Tibial artery (tissue), 4 donors: ENCODE data around the gene ENTPD6.
A peak's percentile ranks its signal among the peaks of the same experiment; 100 is the strongest.

Source experiments
- DNase-seq, 2 donors: peaks; one replicate each; pipeline ENCODE4 v3.0.0-alpha.2; 2019
- H3K27ac ChIP-seq, 2 donors: fragments of 200-600 bp; sonication (generic) in 1 of 2; 1 replicate in 1 of 2; 2 replicates in 1 of 2; pipeline ENCODE4 v1.5.1; 2018 to 2019; ENCODE audit warnings: mild to moderate bottlenecking in 1 of 2
- H3K27me3 ChIP-seq, 2 donors: fragments of 200-600 bp; sonication (generic) in 1 of 2; one replicate each; pipeline versions ENCODE4 v1.5.1 to v1.6.0; 2016 to 2019
- H3K36me3 ChIP-seq, 3 donors: fragments of 200-600 bp; sonication (generic) in 2 of 3; one replicate each; pipeline ENCODE4 v1.5.1; 2016 to 2019; ENCODE audit warnings: mild to moderate bottlenecking in 2 of 3
- H3K4me1 ChIP-seq, 4 donors: fragments of 200-600 bp; sonication (generic) in 2 of 4; 1 replicate in 3 of 4; 2 replicates in 1 of 4; pipeline ENCODE4 v1.5.1; 2016 to 2019
- H3K4me3 ChIP-seq, 2 donors: fragments of 200-600 bp; sonication (generic) in 1 of 2; 1 replicate in 1 of 2; 2 replicates in 1 of 2; pipeline ENCODE4 v1.5.1; 2018 to 2019; ENCODE audit warnings: mild to moderate bottlenecking in 2 of 2
- H3K9me3 ChIP-seq, 3 donors: fragments of 200-600 bp; sonication (generic) in 1 of 3; one replicate each; pipeline ENCODE4 v1.5.1; 2016 to 2019
- intact Hi-C: fragments of 100-400 bp; cut with DNase I; formaldehyde crosslinking; loops from one replicate; pipeline ENCODE4 v1.15.0; 2023; ENCODE audit warnings: low total_unique reads
- TF ChIP-seq, protein P1 (sequence below), 2 experiments: fragments of 200-600 bp in 1 of 2; fragments of 450-650 bp in 1 of 2; IDR thresholded peaks; one replicate each; pipeline ENCODE4 v1.5.1; 2017 to 2019; ENCODE audit warnings: antibody characterized with exemption in 2 of 2, mild to moderate bottlenecking in 1 of 2, moderate library complexity in 1 of 2

Gene ENTPD6

DNA sequence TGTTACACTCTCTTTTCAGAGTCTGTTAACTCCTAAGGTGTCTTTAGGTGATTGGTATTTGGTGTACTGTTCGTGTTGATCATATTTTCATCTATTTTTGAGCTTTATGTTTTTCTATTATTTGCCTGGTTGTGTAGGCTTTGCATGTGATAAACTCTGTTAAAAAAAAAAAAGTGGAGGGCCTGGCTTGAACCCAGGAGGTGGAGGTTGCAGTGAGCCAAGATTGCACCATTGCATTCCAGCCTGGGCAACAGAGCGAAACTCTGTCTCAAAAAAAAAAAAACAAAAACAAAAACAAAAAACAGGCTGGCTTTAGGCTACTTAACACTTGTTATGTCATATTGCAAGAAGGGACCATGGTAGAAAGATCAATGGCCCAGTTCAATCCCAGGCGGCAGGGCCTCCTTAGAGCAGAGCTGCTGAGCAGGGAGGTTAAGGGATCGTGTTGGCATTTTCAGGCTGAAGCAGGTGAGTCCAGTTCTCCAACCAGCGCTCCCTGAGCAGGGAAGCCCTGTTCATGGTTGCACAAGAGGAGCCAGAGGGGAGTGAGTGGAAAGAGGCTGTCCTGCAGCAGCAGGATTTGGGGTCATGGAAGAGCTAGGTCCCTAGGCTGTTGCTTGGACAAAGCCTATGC is 60.8 kb downstream of the ENTPD6 start:
- Histone ChIP-seq H3K36me3 (peaks cover 22 to 26% (median 24%) of the 10 kb centered on the region in 3 donors), H3K27ac (peak overlapping the region; percentile 53 to 57), H3K4me3 (no peak overlapping the region), H3K4me1 (peaks cover 4 to 71% (median 54%) of the 10 kb centered on the region in 4 donors), H3K27me3 (no peaks in the 10 kb centered on the region), H3K9me3 (no peaks in the 10 kb centered on the region)
- intact Hi-C loops = loop anchor here (10.0 kb wide), 1 partner anchor 262 kb away; the partner anchor contains the start of gene APMAP
- peak in 1 of 2 donors; percentile 62 for DNase-seq
- TF ChIP-seq, protein P1, sequence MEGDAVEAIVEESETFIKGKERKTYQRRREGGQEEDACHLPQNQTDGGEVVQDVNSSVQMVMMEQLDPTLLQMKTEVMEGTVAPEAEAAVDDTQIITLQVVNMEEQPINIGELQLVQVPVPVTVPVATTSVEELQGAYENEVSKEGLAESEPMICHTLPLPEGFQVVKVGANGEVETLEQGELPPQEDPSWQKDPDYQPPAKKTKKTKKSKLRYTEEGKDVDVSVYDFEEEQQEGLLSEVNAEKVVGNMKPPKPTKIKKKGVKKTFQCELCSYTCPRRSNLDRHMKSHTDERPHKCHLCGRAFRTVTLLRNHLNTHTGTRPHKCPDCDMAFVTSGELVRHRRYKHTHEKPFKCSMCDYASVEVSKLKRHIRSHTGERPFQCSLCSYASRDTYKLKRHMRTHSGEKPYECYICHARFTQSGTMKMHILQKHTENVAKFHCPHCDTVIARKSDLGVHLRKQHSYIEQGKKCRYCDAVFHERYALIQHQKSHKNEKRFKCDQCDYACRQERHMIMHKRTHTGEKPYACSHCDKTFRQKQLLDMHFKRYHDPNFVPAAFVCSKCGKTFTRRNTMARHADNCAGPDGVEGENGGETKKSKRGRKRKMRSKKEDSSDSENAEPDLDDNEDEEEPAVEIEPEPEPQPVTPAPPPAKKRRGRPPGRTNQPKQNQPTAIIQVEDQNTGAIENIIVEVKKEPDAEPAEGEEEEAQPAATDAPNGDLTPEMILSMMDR (IDR thresholded peaks at IDR 0.05) = no peak

DNA sequence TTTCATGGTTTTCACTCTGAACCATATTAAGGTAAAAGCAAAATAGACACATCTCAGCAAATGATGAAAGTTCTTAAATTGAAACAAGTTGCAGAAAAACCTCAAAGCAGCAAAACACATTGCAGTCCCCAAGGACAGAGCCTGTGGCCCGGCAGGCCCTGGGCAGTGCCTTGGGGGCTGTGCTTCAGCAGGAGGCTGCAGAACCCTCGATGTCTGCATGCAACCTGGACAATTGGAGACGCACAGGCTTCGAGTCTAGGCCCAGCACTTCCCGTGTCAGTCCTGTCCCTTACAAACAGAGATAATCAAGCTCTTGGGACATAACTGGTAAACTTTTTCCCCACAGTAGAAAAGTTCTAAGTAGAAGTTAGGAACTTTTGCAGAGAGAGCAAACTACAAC is 61.6 kb downstream of the ENTPD6 start:
- Histone ChIP-seq H3K27ac (peak overlapping the region in 1 of 2 donors; percentile 3), H3K4me1 (peaks cover 4 to 63% (median 48%) of the 10 kb centered on the region in 4 donors), H3K36me3 (peaks cover 28 to 31% (median 29%) of the 10 kb centered on the region in 3 donors), H3K27me3 (no peaks in the 10 kb centered on the region), H3K9me3 (no peaks in the 10 kb centered on the region), H3K4me3 (no peak overlapping the region)
- intact Hi-C loops = loop anchor here (10.0 kb wide), 1 partner anchor 262 kb away; the partner anchor contains the start of gene APMAP
- no peak for DNase-seq
- TF ChIP-seq, protein P1 (IDR thresholded peaks at IDR 0.05) = no peak

DNA sequence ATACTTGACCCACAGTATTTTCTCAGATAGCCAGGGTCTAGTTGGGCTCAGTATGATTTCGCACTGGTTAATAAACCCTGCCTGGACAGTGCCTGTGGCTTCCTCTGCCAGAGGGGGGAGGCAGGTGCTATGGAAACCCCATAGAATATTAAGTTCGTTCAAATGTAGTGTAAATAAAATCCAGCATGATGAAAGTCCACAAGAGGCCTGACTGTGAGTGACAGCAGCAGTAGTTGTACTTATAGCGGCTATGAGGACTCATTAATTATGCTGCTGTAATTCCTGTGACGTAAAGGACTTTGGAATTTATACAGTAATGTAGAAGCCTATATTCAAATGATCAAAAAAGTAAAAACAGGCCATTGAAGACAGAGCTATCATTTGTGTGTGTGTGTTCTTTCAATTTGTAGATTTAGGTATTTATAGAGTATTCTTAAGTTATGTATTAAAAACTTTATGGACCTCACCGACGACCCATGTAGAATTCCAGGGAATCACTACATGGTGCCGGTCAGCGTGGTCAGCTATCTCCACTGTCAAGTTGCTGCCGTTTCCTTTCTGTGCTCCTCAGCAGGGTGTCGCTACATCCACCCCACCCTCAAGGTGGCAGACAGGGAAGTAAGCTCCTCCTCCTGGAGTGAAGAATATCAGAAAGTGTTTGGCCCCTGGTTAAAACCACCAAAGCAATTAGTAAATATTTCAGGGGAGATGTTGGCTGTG is 62.4 kb downstream of the ENTPD6 start:
- intact Hi-C loops = loop anchor here (10.0 kb wide), 1 partner anchor 263 kb away; the partner anchor contains the start of gene APMAP
- peaks cover 28 to 31% (median 29%) of the 10 kb centered on the region in 3 donors for H3K36me3 ChIP-seq
- H3K9me3 ChIP-seq = no peaks in the 10 kb centered on the region
- H3K27me3 ChIP-seq = no peaks in the 10 kb centered on the region
- H3K4me3 ChIP-seq = no peak overlapping the region
- DNase-seq = no peak
- TF ChIP-seq, protein P1 (IDR thresholded peaks at IDR 0.05) = no peak
- H3K27ac ChIP-seq = no peak overlapping the region
- H3K4me1 ChIP-seq = peaks cover under 1 to 55% (median 40%) of the 10 kb centered on the region in 4 donors

DNA sequence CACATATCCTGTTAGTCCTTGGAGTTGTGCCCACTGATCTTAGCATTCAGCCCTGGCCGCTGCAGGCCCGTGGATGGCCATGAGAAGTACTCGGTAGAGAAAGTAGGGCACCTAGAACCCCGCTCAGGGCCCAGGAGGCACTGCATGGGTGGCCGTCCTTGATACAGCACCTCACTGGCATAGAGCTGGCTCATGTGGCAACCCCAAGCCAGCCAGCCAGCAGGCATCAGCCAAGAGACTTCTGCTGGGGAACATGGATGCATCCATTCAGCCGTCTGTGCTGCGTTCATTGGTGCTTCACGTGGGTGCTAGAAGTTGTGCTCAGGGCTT is 62.9 kb downstream of the ENTPD6 start:
- Histone ChIP-seq H3K4me3 (no peak overlapping the region), H3K27me3 (no peaks in the 10 kb centered on the region), H3K36me3 (peaks cover 28 to 31% (median 29%) of the 10 kb centered on the region in 3 donors), H3K27ac (no peak overlapping the region), H3K9me3 (no peaks in the 10 kb centered on the region), H3K4me1 (peaks cover 0 to 50% (median 37%) of the 10 kb centered on the region in 4 donors)
- TF ChIP-seq, protein P1 (IDR thresholded peaks at IDR 0.05) = no peak
- peak in 1 of 2 donors; percentile 6 for DNase-seq
- intact Hi-C loops = loop anchor here (10.0 kb wide), 1 partner anchor 264 kb away; the partner anchor contains the start of gene APMAP

DNA sequence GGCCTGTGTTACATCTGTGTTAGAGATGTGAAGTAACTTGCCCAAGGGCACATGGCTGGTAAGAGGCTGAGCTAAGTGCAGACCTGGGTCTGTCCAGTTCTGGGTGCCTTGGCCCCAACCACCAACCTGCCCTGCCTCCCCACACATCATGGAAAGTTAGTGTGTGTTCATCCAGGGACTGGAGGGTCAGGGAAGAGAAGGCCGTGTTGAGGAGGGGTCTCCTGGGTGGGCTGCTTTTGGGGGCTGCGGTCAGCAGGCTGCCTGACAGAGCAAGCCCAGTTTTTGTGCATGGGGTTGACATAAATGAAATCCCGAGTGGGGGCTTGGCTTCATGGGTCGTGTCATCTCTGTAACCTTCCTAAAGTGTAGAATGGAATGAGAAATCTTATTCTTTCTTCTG is 63.3 kb downstream of the ENTPD6 start:
- no peak overlapping the region for H3K4me3 ChIP-seq
- no peaks in the 10 kb centered on the region for H3K9me3 ChIP-seq
- no peak for DNase-seq
- TF ChIP-seq, protein P1 (IDR thresholded peaks at IDR 0.05) = no peak
- peaks cover 0 to 48% (median 35%) of the 10 kb centered on the region in 4 donors for H3K4me1 ChIP-seq
- intact Hi-C loops = loop anchor here (10.0 kb wide), 1 partner anchor 264 kb away; the partner anchor contains the start of gene APMAP
- no peaks in the 10 kb centered on the region for H3K27me3 ChIP-seq
- no peak overlapping the region for H3K27ac ChIP-seq
- H3K36me3 ChIP-seq = peaks cover 28 to 31% (median 29%) of the 10 kb centered on the region in 3 donors
